ENCODE results near the gene USP9X.

- TF ChIP-seq CTCF (conservative IDR thresholded peaks at IDR 0.05; ENCODE audit: low read length) (no peak), EZH2phosphoT487 (IDR thresholded peaks at IDR 0.05; ENCODE audit: borderline replicate concordance) (no peak)
Observed at GRCh38 chrX:41043196-41043595, 42.0 kb upstream of the USP9X start.
